Neural progenitor cell (in vitro differentiated cells): ENCODE results near the gene SSH3. TPM values are rescaled to one million over a fixed set of nuclear protein-coding genes. Genes with fewer than 3 reads are reported as not detected.

Source experiments
- DNase-seq: peaks from one replicate; pipeline ENCODE4 v3.0.0-alpha.2; 2016; ENCODE audit warnings: low spot score
- H2AFZ ChIP-seq: fragments of 200-600 bp; sonication (generic); replicated peaks from 2 replicates; pipeline ENCODE4 v1.6.1; 2016; ENCODE audit warnings: antibody characterized with exemption
- H3F3A ChIP-seq: fragments of 200-600 bp; sonication (generic); 2 replicates; pipeline ENCODE4 v1.6.1; 2016; ENCODE audit warnings: antibody characterized with exemption, low read depth
- H3K27ac ChIP-seq: fragments of 200-600 bp; sonication (generic); 2 replicates; pipeline ENCODE4 v1.5.1; 2016; ENCODE audit warnings: mild to moderate bottlenecking
- H3K27me3 ChIP-seq: fragments of 200-600 bp; sonication (generic); 2 replicates; pipeline ENCODE4 v1.6.1; 2016; ENCODE audit warnings: mild to moderate bottlenecking, moderate library complexity
- H3K36me3 ChIP-seq: fragments of 200-600 bp; sonication (generic); 2 replicates; pipeline ENCODE4 v1.5.1; 2016
- H3K4me1 ChIP-seq: fragments of 200-600 bp; sonication (generic); 2 replicates; pipeline ENCODE4 v1.6.1; 2016; ENCODE audit warnings: mixed run types
- H3K4me2 ChIP-seq: fragments of 200-600 bp; sonication (generic); 2 replicates; pipeline ENCODE4 v1.6.1; 2016
- H3K4me3 ChIP-seq: fragments of 200-600 bp; sonication (generic); 2 replicates; pipeline ENCODE4 v1.5.1; 2016
- H3K79me2 ChIP-seq: fragments of 200-600 bp; sonication (generic); 2 replicates; pipeline ENCODE4 v1.6.1; 2016; ENCODE audit warnings: low read depth
- H3K9ac ChIP-seq: fragments of 200-600 bp; sonication (generic); 2 replicates; pipeline ENCODE4 v1.6.1; 2016
- H3K9me3 ChIP-seq: fragments of 200-600 bp; sonication (generic); 2 replicates; pipeline ENCODE4 v1.5.1; 2016; ENCODE audit warnings: low read depth
- H4K20me1 ChIP-seq: fragments of 200-600 bp; sonication (generic); 2 replicates; pipeline ENCODE4 v1.6.1; 2016; ENCODE audit warnings: low read depth
- H3K27ac Mint-ChIP-seq: 3 replicates; pipeline ENCODE4 v1.8.0; 2021; ENCODE audit warnings: mixed read lengths
- H3K27me3 Mint-ChIP-seq: 2 replicates; pipeline ENCODE4 v1.8.0; 2022; ENCODE audit warnings: low read depth, mild to moderate bottlenecking, inconsistent platforms, moderate library complexity, mixed read lengths; ENCODE audit not compliant: insufficient read depth
- H3K36me3 Mint-ChIP-seq: 3 replicates; pipeline ENCODE4 v1.8.0; 2021; ENCODE audit warnings: mixed read lengths
- H3K4me1 Mint-ChIP-seq: 3 replicates; pipeline ENCODE4 v1.8.0; 2021; ENCODE audit warnings: mixed read lengths
- H3K4me3 Mint-ChIP-seq: 3 replicates; pipeline ENCODE4 v1.8.0; 2021; ENCODE audit warnings: mild to moderate bottlenecking, moderate library complexity, mixed read lengths
- H3K9me3 Mint-ChIP-seq: 3 replicates; pipeline ENCODE4 v1.8.0; 2020; ENCODE audit warnings: mixed read lengths
- CTCF ChIP-seq: fragments of 200-600 bp; sonication (generic); IDR thresholded peaks from 2 replicates; pipeline ENCODE4 v1.5.1; 2017; ENCODE audit warnings: antibody characterized with exemption, mild to moderate bottlenecking
- EZH2 ChIP-seq: fragments of 200-600 bp; sonication (generic); IDR thresholded peaks from 2 replicates; pipeline ENCODE4 v1.6.1; 2017; ENCODE audit warnings: antibody characterized with exemption, mild to moderate bottlenecking, moderate library complexity
- EZH2phosphoT487 ChIP-seq: fragments of 200-600 bp; sonication (generic); IDR thresholded peaks from 2 replicates; pipeline ENCODE4 v1.6.1; 2017; ENCODE audit warnings: antibody characterized with exemption
- total RNA-seq: library from RNA; depleted of rRNA; stranded (reverse); fragments of >200 nt; gene quantifications from 2 replicates; pipeline ENCODE4 v1.2.3, GENCODE V29; 2015; ENCODE audit warnings: low replicate concordance

SSH3 gene
- total RNA-seq, 1 donor from 2014 or later: 1.4 TPM

GRCh38 chr11:67275606-67276409 is 27.5 kb upstream of the SSH3 start:
- TF ChIP-seq CTCF (no peak), EZH2 (no peak), EZH2phosphoT487 (no peak)
- no peak overlapping the region for H3K4me3 Mint-ChIP-seq
- peak overlapping the region; percentile 65 for H3K27ac Mint-ChIP-seq
- Histone ChIP-seq H3K4me1 (peaks cover 20% of the 10 kb centered on the region), H4K20me1 (peaks cover 68% of the 10 kb centered on the region), H3K36me3 (no peaks in the 10 kb centered on the region), H2AFZ (no peak overlapping the region), H3K9me3 (no peaks in the 10 kb centered on the region), H3K4me2 (no peak overlapping the region), H3K27ac (no peak overlapping the region), H3K4me3 (no peak overlapping the region), H3K9ac (no peak overlapping the region), H3K79me2 (peaks cover 62% of the 10 kb centered on the region), H3F3A (peaks cover 12% of the 10 kb centered on the region), H3K27me3 (no peaks in the 10 kb centered on the region)
- peaks cover 5% of the 10 kb centered on the region for H3K36me3 Mint-ChIP-seq
- no peaks in the 10 kb centered on the region for H3K9me3 Mint-ChIP-seq
- no peaks in the 10 kb centered on the region for H3K27me3 Mint-ChIP-seq
- peaks cover 20% of the 10 kb centered on the region for H3K4me1 Mint-ChIP-seq
- no peak for DNase-seq

GRCh38 chr11:67276781-67277230 is 26.5 kb upstream of the SSH3 start:
- no peak overlapping the region for H3K4me3 ChIP-seq
- H3K9ac ChIP-seq: no peak overlapping the region
- H3K9me3 ChIP-seq: no peaks in the 10 kb centered on the region
- peak; percentile 39 for DNase-seq
- peaks cover 52% of the 10 kb centered on the region for H3K79me2 ChIP-seq
- H3K9me3 Mint-ChIP-seq: no peaks in the 10 kb centered on the region
- H3K4me1 ChIP-seq: peaks cover 14% of the 10 kb centered on the region
- TF ChIP-seq EZH2 (no peak), CTCF (peak; percentile 20)
- no peaks in the 10 kb centered on the region for H3K27me3 ChIP-seq
- H3K27ac Mint-ChIP-seq: peak overlapping the region; percentile 80
- no peak overlapping the region for H2AFZ ChIP-seq
- H3K36me3 ChIP-seq: no peaks in the 10 kb centered on the region
- H3K4me3 Mint-ChIP-seq: peak overlapping the region; percentile 33
- H3K4me1 Mint-ChIP-seq: peaks cover 11% of the 10 kb centered on the region
- peaks cover 9% of the 10 kb centered on the region for H3F3A ChIP-seq
- H3K27ac ChIP-seq: no peak overlapping the region
- H3K4me2 ChIP-seq: peak overlapping the region; percentile 68
- H4K20me1 ChIP-seq: peaks cover 58% of the 10 kb centered on the region
- H3K27me3 Mint-ChIP-seq: no peaks in the 10 kb centered on the region
- H3K36me3 Mint-ChIP-seq: peaks cover 5% of the 10 kb centered on the region

- Histone ChIP-seq H3K36me3 (no peaks in the 10 kb centered on the region), H3K27me3 (no peaks in the 10 kb centered on the region), H3K9ac (no peak overlapping the region), H3K79me2 (peaks cover 46% of the 10 kb centered on the region), H4K20me1 (peaks cover 53% of the 10 kb centered on the region), H2AFZ (no peak overlapping the region), H3K9me3 (no peaks in the 10 kb centered on the region), H3K4me2 (peak overlapping the region; percentile 68), H3K4me3 (peak overlapping the region; percentile 22), H3K27ac (peak overlapping the region; percentile 68), H3F3A (peaks cover 9% of the 10 kb centered on the region), H3K4me1 (peaks cover 14% of the 10 kb centered on the region)
- TF ChIP-seq EZH2phosphoT487: no peak
- no peak for TF ChIP-seq EZH2
- TF ChIP-seq CTCF: no peak
- Mint-ChIP-seq H3K9me3 (no peaks in the 10 kb centered on the region), H3K36me3 (peaks cover 6% of the 10 kb centered on the region), H3K27me3 (peaks cover 1% of the 10 kb centered on the region), H3K4me1 (peaks cover 11% of the 10 kb centered on the region), H3K4me3 (no peak overlapping the region), H3K27ac (no peak overlapping the region)
- DNase-seq: peak; percentile 70
These were observed 25.9 kb upstream of the SSH3 start for GRCh38 chr11:67277231-67277961.
